Measurements from ENCODE around the gene RASAL3.
A peak's percentile ranks its signal among the peaks of the same experiment; 100 is the strongest.

The RASAL3 gene

DNA sequence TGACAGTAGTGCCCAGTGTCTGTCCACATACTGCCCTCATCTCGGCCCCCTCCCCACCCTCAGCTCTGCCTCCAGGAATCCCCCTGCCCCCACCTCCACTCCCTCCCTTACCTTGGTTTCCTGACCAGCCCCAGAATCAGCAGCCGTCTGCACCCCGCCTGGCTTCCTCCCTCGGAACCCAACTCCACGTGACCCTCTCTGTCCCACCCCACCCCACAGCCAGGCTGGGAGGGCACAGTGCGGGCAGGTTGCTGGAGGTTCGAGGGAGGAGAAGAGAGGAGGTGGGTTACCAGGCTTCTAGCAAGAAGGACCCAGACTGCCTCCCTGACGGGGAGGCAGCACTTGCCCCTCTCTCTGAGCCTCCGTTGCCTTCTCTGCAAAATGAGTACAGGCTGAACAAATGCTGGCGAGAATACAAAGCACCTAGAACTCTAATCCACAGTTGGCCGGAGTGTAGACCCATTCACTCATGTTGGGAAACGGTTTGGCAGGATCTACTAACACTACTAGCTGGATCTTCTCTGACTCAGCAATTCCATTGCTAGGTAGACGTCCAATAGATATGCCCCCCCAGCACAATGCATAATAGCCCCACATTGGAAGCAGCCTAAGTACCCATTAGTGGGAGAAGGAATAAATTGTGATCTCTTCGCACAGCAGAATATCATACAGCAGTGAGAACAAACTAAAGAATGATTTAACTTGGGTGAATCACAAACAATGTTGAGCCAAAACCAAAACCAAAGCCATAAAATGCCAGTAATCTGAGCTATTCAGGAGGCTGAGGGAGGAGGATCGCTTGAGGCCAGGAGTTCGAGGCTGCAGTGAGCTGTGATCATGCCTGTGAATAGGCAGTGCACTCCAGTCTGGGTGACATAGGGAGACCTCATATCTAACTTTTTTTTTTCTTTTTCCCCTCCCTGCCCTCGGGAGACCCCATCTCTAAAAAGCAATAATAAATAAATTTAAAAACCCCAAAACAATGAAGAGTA lies at the start of gene RASAL3:
RASAL3 (minus strand) TSS at position 151 of the 992 bp plus-strand sequence. CDS start 186 bp downstream, outside the sequence.
- Histone ChIP-seq H3K4me1 (ENCODE audit: insufficient read depth, insufficient read length) (peaks cover 9% of the 10 kb centered on the region), H3K9ac (ENCODE audit: insufficient read length, low read depth) (no peak within 1 kb of the TSS), H3K4me3 (ENCODE audit: insufficient read length, low read depth) (no peak within 1 kb of the TSS), H3K27me3 (ENCODE audit: insufficient read depth, insufficient read length) (peaks cover 48% of the 10 kb centered on the region), H3K9me3 (ENCODE audit: insufficient read depth, low read length) (no peaks in the 10 kb centered on the region), H3K36me3 (ENCODE audit: insufficient read depth, insufficient read length, low read length) (no peaks in the 10 kb centered on the region)
- TF ChIP-seq SUZ12 (IDR thresholded peaks at IDR 0.05; ENCODE audit: extremely low read depth, insufficient read depth, insufficient read length) = no peak
- no peak for TF ChIP-seq YY1 (IDR thresholded peaks at IDR 0.05; ENCODE audit: insufficient read depth, insufficient read length)
- TF ChIP-seq ZNF274 (IDR thresholded peaks at IDR 0.05; ENCODE audit: low read depth, low read length) = no peak
- DNase-seq (ENCODE audit: low read depth, low spot score) = no peak

DNA sequence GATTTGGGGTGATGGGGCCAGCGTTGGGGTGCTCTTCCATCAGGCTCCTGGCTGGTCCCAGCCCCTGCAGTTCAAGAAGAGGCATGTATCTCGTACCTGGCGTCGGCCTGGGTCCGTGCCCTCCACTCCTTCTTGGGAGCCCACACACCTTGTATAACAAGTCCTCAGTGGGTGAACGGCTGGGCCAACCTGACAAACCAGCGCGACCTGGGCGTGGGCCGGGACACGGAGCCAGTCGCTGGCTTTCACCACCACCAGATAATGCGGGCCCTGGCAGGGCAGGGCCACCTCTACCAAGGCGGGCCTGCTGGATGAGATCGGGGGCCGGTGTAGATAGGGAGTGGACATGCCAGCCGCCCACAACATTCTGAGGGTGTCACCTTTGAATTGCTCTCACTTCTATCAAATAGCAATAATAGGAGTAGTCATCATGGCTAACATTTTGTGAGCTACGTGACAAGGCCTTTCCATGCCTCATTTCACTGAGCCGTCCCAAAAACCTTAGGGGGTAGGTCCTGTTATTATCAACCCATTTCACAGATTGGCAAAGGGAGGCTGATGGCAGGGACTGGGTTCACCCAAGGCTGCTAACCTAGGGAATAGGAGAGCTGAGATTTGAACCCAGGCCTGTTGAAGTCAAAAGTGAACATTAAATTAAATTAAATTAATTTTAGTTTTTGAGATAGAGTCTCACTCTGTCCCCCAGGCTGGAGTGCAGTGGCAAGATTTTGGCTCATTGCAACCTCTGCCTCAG lies 47.5 kb upstream of the RASAL3 start:
- H3K9ac ChIP-seq (ENCODE audit: insufficient read length, low read depth) = no peak overlapping the region
- H3K36me3 ChIP-seq (ENCODE audit: insufficient read depth, insufficient read length, low read length) = no peaks in the 10 kb centered on the region
- no peak overlapping the region for H3K4me3 ChIP-seq (ENCODE audit: insufficient read length, low read depth)
- H3K9me3 ChIP-seq (ENCODE audit: insufficient read depth, low read length) = peaks cover 11% of the 10 kb centered on the region; the same call in 1 of the 2 replicates
- DNase-seq (ENCODE audit: low read depth, low spot score) = no peak
- peaks cover 13% of the 10 kb centered on the region for H3K4me1 ChIP-seq (ENCODE audit: insufficient read depth, insufficient read length)
- peaks cover 25% of the 10 kb centered on the region for H3K27me3 ChIP-seq (ENCODE audit: insufficient read depth, insufficient read length)
- TF ChIP-seq SUZ12 (IDR thresholded peaks at IDR 0.05; ENCODE audit: extremely low read depth, insufficient read depth, insufficient read length) (no peak), ZNF274 (IDR thresholded peaks at IDR 0.05; ENCODE audit: low read depth, low read length) (no peak), YY1 (IDR thresholded peaks at IDR 0.05; ENCODE audit: insufficient read depth, insufficient read length) (no peak)

DNA sequence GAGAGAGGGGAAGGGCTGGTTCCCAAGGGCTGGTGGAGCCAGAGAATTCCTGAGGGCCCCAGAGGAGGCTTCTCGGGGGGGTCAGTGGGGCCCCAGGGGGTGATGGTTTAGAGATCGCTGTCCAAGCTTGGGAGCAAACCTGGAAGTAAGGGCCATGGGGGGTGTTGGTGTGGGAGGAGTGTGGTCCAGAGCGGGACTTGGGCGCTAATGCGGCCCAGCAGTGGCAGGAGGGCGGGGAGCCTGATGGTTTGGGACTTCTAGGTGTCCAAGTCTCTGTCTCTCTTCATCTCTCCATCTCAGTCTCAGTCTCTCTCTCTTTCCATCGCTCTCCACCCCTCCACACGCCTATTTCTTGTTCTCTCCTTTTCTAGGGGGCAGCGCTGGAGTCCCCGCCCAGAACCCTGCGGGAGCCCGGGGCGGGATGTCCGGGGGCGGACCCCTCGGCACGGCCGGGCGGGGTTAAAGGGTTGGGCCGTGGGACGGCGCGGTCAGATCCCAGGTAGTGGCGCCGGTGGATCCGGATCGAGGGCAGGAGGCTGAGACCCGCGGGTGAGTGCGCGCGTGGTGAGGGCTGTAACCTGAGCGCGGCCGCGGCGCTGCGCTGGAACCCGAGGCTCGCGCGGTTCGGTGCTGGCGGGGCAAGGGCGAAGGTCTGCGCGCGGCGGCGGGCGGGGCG lies 43.8 kb upstream of the RASAL3 start, which contains the start of gene CYP4F22:
CYP4F22 (plus strand) TSS at position 491 of the 676 bp plus-strand sequence. CDS start 16,812 bp downstream, outside the sequence.
- peak within 1 kb of the TSS; percentile 74 for H3K9ac ChIP-seq (ENCODE audit: insufficient read length, low read depth)
- no peak for DNase-seq (ENCODE audit: low read depth, low spot score)

DNA sequence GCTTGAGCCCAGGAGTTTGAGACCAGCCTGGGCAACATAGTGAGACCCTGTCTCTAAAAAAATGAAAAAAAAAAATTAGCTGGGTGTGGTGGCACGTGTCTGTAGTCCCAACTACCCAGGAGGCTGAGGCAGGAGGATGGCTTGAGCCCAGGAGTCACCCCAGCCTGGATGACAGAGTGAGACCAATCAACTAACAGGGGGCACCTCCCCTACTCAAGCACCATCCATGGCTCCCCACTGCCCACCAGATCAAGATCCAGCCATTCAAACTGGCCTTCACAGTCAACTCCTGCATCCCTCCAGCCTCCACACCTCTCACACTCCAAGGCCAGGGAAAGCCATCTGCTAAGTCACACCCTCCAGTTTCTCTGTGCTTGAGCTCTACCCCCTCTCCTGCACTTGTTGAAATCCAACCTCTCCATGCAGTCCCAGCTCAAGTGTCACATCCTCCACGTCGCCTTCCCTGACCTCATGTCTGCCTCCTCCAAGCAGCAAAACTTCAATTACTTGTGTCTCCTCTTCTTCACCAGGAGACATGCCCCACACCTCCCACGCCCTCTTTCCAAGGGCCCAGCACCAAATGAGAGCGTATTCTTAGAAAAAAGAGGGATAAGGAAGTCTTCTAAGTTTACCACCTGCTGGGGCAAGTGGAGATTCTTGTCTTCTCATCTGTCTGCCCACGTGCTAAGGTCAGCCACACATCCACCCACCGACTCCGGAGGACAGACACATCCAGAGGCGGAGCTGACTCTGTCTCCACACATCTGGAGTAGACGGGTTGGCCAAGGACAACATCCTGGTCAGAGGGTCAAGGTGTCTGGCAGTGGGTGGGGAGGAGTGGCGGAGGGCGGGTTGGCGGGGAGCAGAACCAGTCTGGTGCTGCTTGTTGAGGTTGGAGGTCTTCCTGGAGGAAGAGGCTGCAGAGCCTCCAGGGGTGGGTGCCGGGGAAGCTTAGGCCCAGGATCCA lies 43.0 kb upstream of the RASAL3 start:
- no peak overlapping the region for H3K4me3 ChIP-seq (ENCODE audit: insufficient read length, low read depth)
- H3K36me3 ChIP-seq (ENCODE audit: insufficient read depth, insufficient read length, low read length) = no peaks in the 10 kb centered on the region
- DNase-seq (ENCODE audit: low read depth, low spot score) = no peak
- peaks cover 17% of the 10 kb centered on the region for H3K4me1 ChIP-seq (ENCODE audit: insufficient read depth, insufficient read length)
- TF ChIP-seq SUZ12 (IDR thresholded peaks at IDR 0.05; ENCODE audit: extremely low read depth, insufficient read depth, insufficient read length) (no peak), ZNF274 (IDR thresholded peaks at IDR 0.05; ENCODE audit: low read depth, low read length) (no peak), YY1 (IDR thresholded peaks at IDR 0.05; ENCODE audit: insufficient read depth, insufficient read length) (no peak)
- no peaks in the 10 kb centered on the region for H3K9me3 ChIP-seq (ENCODE audit: insufficient read depth, low read length)
- H3K27me3 ChIP-seq (ENCODE audit: insufficient read depth, insufficient read length) = peaks cover 25% of the 10 kb centered on the region
- peak overlapping the region; percentile 74 for H3K9ac ChIP-seq (ENCODE audit: insufficient read length, low read depth)

More for the DNA sequence above, 43.8 kb upstream of the RASAL3 start, which contains the start of gene CYP4F22:
- TF ChIP-seq ZNF274 (IDR thresholded peaks at IDR 0.05; ENCODE audit: low read depth, low read length) (no peak), SUZ12 (IDR thresholded peaks at IDR 0.05; ENCODE audit: extremely low read depth, insufficient read depth, insufficient read length) (no peak), YY1 (IDR thresholded peaks at IDR 0.05; ENCODE audit: insufficient read depth, insufficient read length) (no peak)
- Histone ChIP-seq H3K27me3 (ENCODE audit: insufficient read depth, insufficient read length) (peaks cover 25% of the 10 kb centered on the region), H3K4me1 (ENCODE audit: insufficient read depth, insufficient read length) (peaks cover 17% of the 10 kb centered on the region), H3K4me3 (ENCODE audit: insufficient read length, low read depth) (peak within 1 kb of the TSS; percentile 71), H3K36me3 (ENCODE audit: insufficient read depth, insufficient read length, low read length) (no peaks in the 10 kb centered on the region), H3K9me3 (ENCODE audit: insufficient read depth, low read length) (no peaks in the 10 kb centered on the region)

DNA sequence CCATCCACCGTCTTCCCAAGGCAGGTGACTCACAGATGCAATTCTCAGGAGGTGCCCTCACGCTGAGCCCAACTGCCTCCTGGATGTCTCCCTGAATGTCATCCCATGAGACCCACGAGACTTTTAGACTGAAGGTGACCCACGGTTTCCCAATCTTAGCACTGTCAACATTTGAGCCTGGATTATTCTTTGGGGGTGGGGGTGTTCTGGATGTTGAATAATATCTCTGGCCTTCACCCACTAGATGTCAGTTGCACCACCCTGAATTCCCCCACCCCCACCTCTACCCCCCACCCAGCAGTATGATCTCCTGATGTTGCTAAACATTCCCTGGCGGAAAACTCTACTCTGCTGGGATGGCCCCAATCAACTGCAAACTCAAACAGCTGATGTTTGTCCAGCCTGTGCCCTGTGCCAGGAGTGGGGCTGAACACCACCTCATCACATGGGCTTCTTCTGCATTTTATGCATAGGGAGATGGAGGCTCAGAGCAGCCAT lies 41.8 kb upstream of the RASAL3 start:
- Histone ChIP-seq H3K27me3 (ENCODE audit: insufficient read depth, insufficient read length) (peaks cover 25% of the 10 kb centered on the region), H3K4me3 (ENCODE audit: insufficient read length, low read depth) (no peak overlapping the region), H3K36me3 (ENCODE audit: insufficient read depth, insufficient read length, low read length) (no peaks in the 10 kb centered on the region), H3K9me3 (ENCODE audit: insufficient read depth, low read length) (no peaks in the 10 kb centered on the region), H3K4me1 (ENCODE audit: insufficient read depth, insufficient read length) (peaks cover 17% of the 10 kb centered on the region), H3K9ac (ENCODE audit: insufficient read length, low read depth) (no peak overlapping the region)
- TF ChIP-seq ZNF274 (IDR thresholded peaks at IDR 0.05; ENCODE audit: low read depth, low read length) (no peak), SUZ12 (IDR thresholded peaks at IDR 0.05; ENCODE audit: extremely low read depth, insufficient read depth, insufficient read length) (no peak), YY1 (IDR thresholded peaks at IDR 0.05; ENCODE audit: insufficient read depth, insufficient read length) (no peak)
- DNase-seq (ENCODE audit: low read depth, low spot score) = no peak

DNA sequence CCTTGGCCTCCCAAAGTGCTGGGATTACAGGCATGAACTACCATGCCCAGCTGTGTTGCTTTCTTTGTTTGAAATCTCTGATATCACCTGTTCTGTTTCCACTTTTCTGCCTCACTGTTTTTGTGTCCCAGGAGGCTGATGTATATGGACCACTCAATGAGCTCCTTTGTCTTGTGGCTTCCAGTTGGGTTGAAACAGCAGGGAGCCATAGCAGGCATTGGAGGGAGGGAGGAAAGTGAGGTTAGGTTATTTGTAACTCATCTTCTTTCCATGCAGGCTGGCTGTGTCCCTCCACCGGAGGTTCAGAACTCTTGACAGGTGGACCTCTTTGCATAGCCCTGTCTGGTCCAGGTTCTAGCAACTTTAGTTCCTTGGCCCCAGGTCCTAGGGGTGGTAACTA lies 37.9 kb upstream of the RASAL3 start:
- H3K27me3 ChIP-seq (ENCODE audit: insufficient read depth, insufficient read length) = no peaks in the 10 kb centered on the region
- no peaks in the 10 kb centered on the region for H3K9me3 ChIP-seq (ENCODE audit: insufficient read depth, low read length)

More for the DNA sequence above, 37.9 kb upstream of the RASAL3 start:
- Histone ChIP-seq H3K4me1 (ENCODE audit: insufficient read depth, insufficient read length) (peaks cover 5% of the 10 kb centered on the region), H3K36me3 (ENCODE audit: insufficient read depth, insufficient read length, low read length) (no peaks in the 10 kb centered on the region), H3K9ac (ENCODE audit: insufficient read length, low read depth) (no peak overlapping the region), H3K4me3 (ENCODE audit: insufficient read length, low read depth) (no peak overlapping the region)
- no peak for TF ChIP-seq ZNF274 (IDR thresholded peaks at IDR 0.05; ENCODE audit: low read depth, low read length)
- TF ChIP-seq SUZ12 (IDR thresholded peaks at IDR 0.05; ENCODE audit: extremely low read depth, insufficient read depth, insufficient read length) = no peak
- no peak for TF ChIP-seq YY1 (IDR thresholded peaks at IDR 0.05; ENCODE audit: insufficient read depth, insufficient read length)
- no peak for DNase-seq (ENCODE audit: low read depth, low spot score)
